ENCODE results near the gene NFRKB.

GRCh38 chr11:129911298-129911697, 15.9 kb upstream of the NFRKB start:
- TF ChIP-seq CTCF (IDR thresholded peaks at IDR 0.05; ENCODE audit: borderline replicate concordance, extremely low read depth, low read length, poor library complexity, severe bottlenecking) (no peak), EZH2 (IDR thresholded peaks at IDR 0.05; ENCODE audit: borderline replicate concordance, low read depth, low read length, severe bottlenecking) (no peak)

All from DND-41 (cell line).